ENCODE results near the gene RPTOR.

Gene RPTOR

DNA sequence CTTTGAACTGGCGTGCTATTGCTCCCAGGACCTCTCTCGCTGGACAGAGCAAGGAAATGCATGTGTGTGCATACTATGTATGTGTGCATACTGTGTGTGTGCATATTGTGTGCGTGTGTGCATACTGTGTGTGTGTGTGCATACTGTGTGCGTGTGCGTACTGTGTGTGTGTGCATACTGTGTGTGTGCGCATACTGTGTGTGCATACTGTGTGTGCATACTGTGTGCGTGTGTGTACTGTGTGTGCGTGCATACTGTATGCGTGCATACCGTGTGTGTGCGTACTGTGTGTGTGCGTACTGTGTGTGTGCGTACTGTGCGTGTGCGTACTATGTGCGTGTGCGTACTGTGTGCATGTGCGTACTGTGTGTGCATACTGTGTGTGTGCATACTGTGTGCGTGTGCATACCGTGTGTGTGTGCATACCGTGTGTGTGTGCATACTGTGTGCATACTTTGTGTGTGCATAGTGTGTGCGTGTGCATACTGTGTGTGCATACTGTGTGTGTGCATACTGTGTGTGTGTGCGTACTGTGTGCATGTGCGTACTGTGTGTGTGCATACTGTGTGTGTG lies 89.4 kb downstream of the RPTOR start:
- TF ChIP-seq, protein P1, sequence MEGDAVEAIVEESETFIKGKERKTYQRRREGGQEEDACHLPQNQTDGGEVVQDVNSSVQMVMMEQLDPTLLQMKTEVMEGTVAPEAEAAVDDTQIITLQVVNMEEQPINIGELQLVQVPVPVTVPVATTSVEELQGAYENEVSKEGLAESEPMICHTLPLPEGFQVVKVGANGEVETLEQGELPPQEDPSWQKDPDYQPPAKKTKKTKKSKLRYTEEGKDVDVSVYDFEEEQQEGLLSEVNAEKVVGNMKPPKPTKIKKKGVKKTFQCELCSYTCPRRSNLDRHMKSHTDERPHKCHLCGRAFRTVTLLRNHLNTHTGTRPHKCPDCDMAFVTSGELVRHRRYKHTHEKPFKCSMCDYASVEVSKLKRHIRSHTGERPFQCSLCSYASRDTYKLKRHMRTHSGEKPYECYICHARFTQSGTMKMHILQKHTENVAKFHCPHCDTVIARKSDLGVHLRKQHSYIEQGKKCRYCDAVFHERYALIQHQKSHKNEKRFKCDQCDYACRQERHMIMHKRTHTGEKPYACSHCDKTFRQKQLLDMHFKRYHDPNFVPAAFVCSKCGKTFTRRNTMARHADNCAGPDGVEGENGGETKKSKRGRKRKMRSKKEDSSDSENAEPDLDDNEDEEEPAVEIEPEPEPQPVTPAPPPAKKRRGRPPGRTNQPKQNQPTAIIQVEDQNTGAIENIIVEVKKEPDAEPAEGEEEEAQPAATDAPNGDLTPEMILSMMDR (IDR thresholded peaks at IDR 0.05; ENCODE audit: insufficient read depth, low read length, missing control alignments) = no peak
- CTCF ChIA-PET = no interaction called here
- no peak overlapping the region for H3K4me3 ChIP-seq (ENCODE audit: low read depth, low read length)
- DNase-seq (ENCODE audit: low read depth, low spot score) = no peak
- POLR2A ChIA-PET = no interaction called here

DNA sequence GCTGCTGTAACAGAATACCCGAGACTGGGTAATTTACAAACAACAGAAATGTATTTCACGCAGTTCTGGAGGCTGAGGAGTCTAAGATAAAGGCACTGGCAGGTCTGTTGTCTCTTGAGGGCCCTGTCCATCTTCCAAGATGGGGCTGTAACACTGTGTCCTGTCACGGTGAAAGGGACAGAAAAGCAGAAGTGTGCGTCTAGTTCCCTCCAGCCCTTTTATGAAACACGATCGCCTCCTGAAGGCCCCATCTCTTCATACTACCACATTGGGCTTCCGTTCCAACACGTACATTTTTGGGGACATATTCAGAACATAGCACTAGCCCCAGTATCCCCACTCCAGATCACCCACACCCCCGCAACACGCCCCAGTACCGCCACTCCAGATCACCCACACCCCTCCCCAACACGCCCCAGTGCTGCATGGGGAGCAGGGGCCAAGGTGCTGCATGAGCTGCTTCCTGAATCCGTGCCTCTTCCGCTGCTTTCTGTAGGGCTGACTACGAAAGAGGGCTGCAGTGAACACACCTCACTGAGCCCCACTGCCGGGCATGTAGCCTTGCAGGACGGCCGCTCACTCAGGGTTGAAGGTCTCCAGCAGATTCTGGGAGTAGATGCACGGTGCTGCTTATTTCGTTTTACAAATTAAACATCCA lies 91.9 kb downstream of the RPTOR start:
- no peak overlapping the region for H3K4me3 ChIP-seq (ENCODE audit: low read depth, low read length)
- no peak for DNase-seq (ENCODE audit: low read depth, low spot score)
- POLR2A ChIA-PET = no interaction called here
- TF ChIP-seq, protein P1 (IDR thresholded peaks at IDR 0.05; ENCODE audit: insufficient read depth, low read length, missing control alignments) = no peak
- CTCF ChIA-PET = interaction anchor here (1.3 kb wide), 1 partner anchor 10 kb away, joined by 4 read pairs; no protein-coding TSS in a partner anchor

DNA sequence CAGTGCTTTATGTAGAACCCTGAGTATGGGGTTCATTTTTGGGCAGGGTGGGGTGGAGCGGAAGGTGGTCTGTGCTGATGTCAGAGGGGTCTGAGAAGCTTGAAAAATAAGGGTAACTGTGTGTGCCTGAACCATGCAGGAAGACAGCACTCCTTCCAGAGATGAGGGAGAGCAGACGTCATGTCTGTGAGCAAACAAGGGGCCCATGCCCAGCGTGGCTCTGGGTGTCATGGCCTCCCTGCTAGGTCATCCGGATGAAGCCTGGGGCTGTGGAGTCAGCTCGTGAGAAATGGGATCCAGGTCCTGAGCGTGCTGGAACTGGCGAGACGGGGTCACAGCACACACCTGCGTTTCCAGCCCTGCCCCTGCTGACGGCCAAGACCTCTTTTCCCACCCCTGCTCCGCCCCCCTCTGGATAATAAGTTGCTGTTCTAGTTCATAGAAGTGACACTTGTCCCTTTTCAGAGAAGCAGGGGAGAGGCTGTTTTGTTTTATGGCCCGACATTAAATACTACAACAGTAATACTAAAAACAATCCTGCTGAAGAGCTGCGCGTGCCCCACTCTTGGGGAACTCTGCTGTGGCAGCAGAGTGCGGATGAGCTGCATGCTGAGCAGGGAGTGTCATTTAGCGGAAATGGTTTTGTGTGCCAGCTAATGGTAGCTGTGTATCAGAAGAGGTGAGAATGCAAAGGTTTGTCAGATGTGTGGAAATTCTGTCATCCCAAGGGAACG lies 92.6 kb downstream of the RPTOR start:
- ChIA-PET CTCF (interaction anchor here (0.9 to 1.3 kb wide), 2 partner anchors 9 to 13 kb away, joined by 3 to 4 read pairs; no protein-coding TSS in a partner anchor), POLR2A (no interaction called here)
- no peak overlapping the region for H3K4me3 ChIP-seq (ENCODE audit: low read depth, low read length)
- TF ChIP-seq, protein P1 (IDR thresholded peaks at IDR 0.05; ENCODE audit: insufficient read depth, low read length, missing control alignments) = no peak
- DNase-seq (ENCODE audit: low read depth, low spot score) = no peak

DNA sequence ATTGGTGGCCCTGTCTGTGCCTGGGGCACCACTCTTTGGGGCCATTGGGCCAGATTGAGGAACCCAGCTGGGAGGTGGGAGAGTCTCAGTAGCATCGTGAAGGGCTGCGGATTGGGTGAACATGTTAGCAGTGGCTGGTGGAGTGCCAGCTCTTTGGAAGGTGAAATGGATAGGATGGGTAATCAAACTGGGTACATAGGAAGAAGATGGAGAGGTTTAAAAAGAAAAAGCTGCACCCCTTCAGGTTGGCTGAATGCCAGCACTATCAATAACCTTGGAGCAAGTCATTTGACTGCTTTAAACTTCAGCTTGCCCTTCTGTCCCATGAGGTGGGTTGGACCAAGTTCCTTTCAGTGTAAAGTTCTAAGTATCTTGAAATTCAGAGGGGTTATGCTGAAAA lies 95.0 kb downstream of the RPTOR start:
- ChIA-PET CTCF (interaction anchor here (0.8 kb wide), 1 partner anchor 11 kb away, joined by 3 read pairs; no protein-coding TSS in a partner anchor), POLR2A (no interaction called here)
- H3K4me3 ChIP-seq (ENCODE audit: low read depth, low read length) = no peak overlapping the region
- TF ChIP-seq, protein P1 (IDR thresholded peaks at IDR 0.05; ENCODE audit: insufficient read depth, low read length, missing control alignments) = no peak
- no peak for DNase-seq (ENCODE audit: low read depth, low spot score)

DNA sequence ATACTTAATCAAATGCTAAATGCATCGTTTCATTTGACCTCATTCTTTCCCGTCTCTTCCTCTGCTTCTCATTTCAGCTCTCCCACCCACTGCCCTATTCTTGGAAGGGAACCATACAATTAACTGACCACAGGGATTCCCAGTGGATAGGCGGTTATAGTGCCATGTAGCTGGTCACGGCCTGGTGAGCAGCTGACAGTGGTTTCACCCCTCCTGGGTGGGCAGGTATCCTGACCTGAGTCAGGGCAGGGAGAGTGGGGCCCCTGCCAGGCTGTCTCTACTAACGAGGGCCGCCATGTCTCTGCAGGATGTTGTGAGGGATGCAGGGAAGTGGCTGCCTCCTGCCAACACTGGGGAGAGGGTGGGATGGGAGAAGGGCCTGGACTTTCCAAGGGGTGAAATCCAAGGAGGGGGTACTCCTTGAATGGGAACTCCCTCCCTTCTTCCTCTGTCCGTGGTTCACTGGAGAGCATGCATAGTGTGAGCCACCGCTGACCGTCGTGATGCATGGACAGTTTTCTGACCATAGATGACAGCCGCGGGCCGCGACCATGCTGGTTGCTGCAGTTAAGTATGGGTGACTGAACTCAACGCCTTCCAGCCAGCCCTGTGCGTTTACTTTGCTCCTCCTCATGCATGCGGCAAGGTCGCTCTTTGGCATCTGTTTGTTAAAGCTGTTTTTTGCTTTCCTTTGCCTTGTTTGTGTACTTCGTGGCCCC lies 95.9 kb downstream of the RPTOR start:
- H3K4me3 ChIP-seq (ENCODE audit: low read depth, low read length) = no peak overlapping the region
- CTCF ChIA-PET = interaction anchor here (0.8 kb wide), 1 partner anchor 69 kb away, joined by 3 read pairs; no protein-coding TSS in a partner anchor
- POLR2A ChIA-PET = no interaction called here
- no peak for DNase-seq (ENCODE audit: low read depth, low spot score)
- TF ChIP-seq, protein P1 (IDR thresholded peaks at IDR 0.05; ENCODE audit: insufficient read depth, low read length, missing control alignments) = no peak
